PC-3 (cell line): Measurements from ENCODE around the gene MYRFL. TPM values are rescaled to one million over a fixed set of nuclear protein-coding genes. Genes with fewer than 3 reads are reported as not detected.

ENCODE experiments used
- ATAC-seq: fragments of 200-7000 bp; cut with Tn5 transposase; 2 replicates; pipeline ENCODE4 v1.9.1; 2020; ENCODE audit warnings: mild to moderate bottlenecking, moderate library complexity
- BruUV-seq: library from RNA; stranded (reverse); fragments of 400-500 nt; replicated peaks from 2 replicates; lab custom pipeline; 2021; lab: Mats Ljungman, UMichigan
- CTCF ChIA-PET: fragments of 300-600 bp; sonication (Branson Sonifier 250); formaldehyde crosslinking; loops from one replicate; lab custom pipeline; 2022; ENCODE audit warnings: antibody characterized with exemption; lab: Charles Lee
- POLR2A ChIA-PET: fragments of 300-600 bp; sonication (Branson Sonifier 250); formaldehyde crosslinking; loops from one replicate; lab custom pipeline; 2022; ENCODE audit warnings: antibody characterized with exemption; ENCODE audit not compliant: unreplicated experiment; lab: Charles Lee
- DNase-seq: peaks from one replicate; pipeline ENCODE4 v3.0.0-alpha.2; 2015
- H2AFZ ChIP-seq: fragments of 300-600 bp; sonication (generic); 2 replicates; pipeline ENCODE4 v1.6.0; 2016; ENCODE audit warnings: antibody characterized with exemption, low read length
- H3F3A ChIP-seq: fragments of 300-600 bp; sonication (generic); one replicate; pipeline ENCODE4 v1.6.0; 2017; ENCODE audit warnings: antibody characterized with exemption, low read length, control low read depth, mild to moderate bottlenecking; ENCODE audit not compliant: unreplicated experiment
- H3K27ac ChIP-seq: fragments of 300-600 bp; sonication (generic); 2 replicates; pipeline ENCODE4 v1.5.1; 2016; ENCODE audit warnings: mild to moderate bottlenecking, low read length
- H3K27me3 ChIP-seq: fragments of 300-600 bp; sonication (generic); 2 replicates; pipeline ENCODE4 v1.6.1; 2016; ENCODE audit warnings: low read length, mixed read lengths
- H3K36me3 ChIP-seq: fragments of 300-600 bp; sonication (generic); 2 replicates; pipeline ENCODE4 v1.6.1; 2016; ENCODE audit warnings: low read depth, mixed run types, low read length, mixed read lengths
- H3K4me1 ChIP-seq: fragments of 300-600 bp; sonication (generic); 2 replicates; pipeline ENCODE4 v1.5.1; 2016; ENCODE audit warnings: low read length; ENCODE audit not compliant: insufficient read depth
- H3K4me2 ChIP-seq: fragments of 300-600 bp; sonication (generic); 2 replicates; pipeline ENCODE4 v1.6.0; 2016; ENCODE audit warnings: low read length
- H3K4me3 ChIP-seq: fragments of 300-600 bp; sonication (generic); 2 replicates; pipeline ENCODE4 v1.5.1; 2016; ENCODE audit warnings: mild to moderate bottlenecking, low read length, mixed read lengths
- H3K79me2 ChIP-seq: fragments of 300-600 bp; sonication (generic); 2 replicates; pipeline ENCODE4 v1.6.1; 2017; ENCODE audit warnings: low read length, mixed read lengths
- H3K9ac ChIP-seq: fragments of 300-600 bp; sonication (generic); 2 replicates; pipeline ENCODE4 v1.6.0; 2016; ENCODE audit warnings: mild to moderate bottlenecking, low read length
- H3K9me2 ChIP-seq: fragments of 300-600 bp; sonication (generic); replicated peaks from 2 replicates; pipeline ENCODE4 v1.6.1; 2016; ENCODE audit warnings: mixed run types, low read length, mixed read lengths
- H3K9me3 ChIP-seq: fragments of 300-600 bp; sonication (generic); 2 replicates; pipeline ENCODE4 v1.6.1; 2016; ENCODE audit warnings: low read length, mixed read lengths
- H4K20me1 ChIP-seq: fragments of 300-600 bp; sonication (generic); 2 replicates; pipeline ENCODE4 v1.6.1; 2016; ENCODE audit warnings: low read length, mixed read lengths
- CTCF ChIP-seq: fragments of 300-600 bp; sonication (generic); conservative IDR thresholded peaks from 2 replicates; pipeline ENCODE4 v1.5.1; 2017; ENCODE audit warnings: antibody characterized with exemption, low read depth, mild to moderate bottlenecking, low read length
- EZH2 ChIP-seq: fragments of 300-600 bp; sonication (generic); IDR thresholded peaks from one replicate; pipeline ENCODE4 v1.6.1; 2017; ENCODE audit warnings: antibody characterized with exemption, mild to moderate bottlenecking, low read length; ENCODE audit not compliant: unreplicated experiment
- EZH2phosphoT487 ChIP-seq: fragments of 300-600 bp; sonication (generic); IDR thresholded peaks from 2 replicates; pipeline ENCODE4 v1.6.1; 2018; ENCODE audit warnings: mild to moderate bottlenecking, antibody characterized with exemption, low read length, borderline replicate concordance
- intact Hi-C: fragments of 100-400 bp; cut with micrococcal nuclease; formaldehyde crosslinking; loops from 2 replicates; pipeline ENCODE4 v1.9.0; 2023
- total RNA-seq: library from RNA; depleted of rRNA; stranded (reverse); fragments of >200 nt; gene quantifications from 2 replicates; pipeline ENCODE4 v1.2.3, GENCODE V29; 2014

Gene MYRFL
- total RNA-seq, 1 experiment from 2014 or later = not detected

GRCh38 chr12:70002097-70002911 lies 177.3 kb downstream of the MYRFL start:
- Histone ChIP-seq H3K4me2 (no peak overlapping the region), H2AFZ (no peak overlapping the region), H3K27me3 (no peaks in the 10 kb centered on the region), H3K9me3 (no peaks in the 10 kb centered on the region), H3K36me3 (no peaks in the 10 kb centered on the region), H4K20me1 (no peaks in the 10 kb centered on the region), H3K9me2 (no peaks in the 10 kb centered on the region), H3K4me1 (peaks cover 10% of the 10 kb centered on the region), H3K9ac (no peak overlapping the region), H3K79me2 (no peaks in the 10 kb centered on the region), H3F3A (no peaks in the 10 kb centered on the region), H3K27ac (no peak overlapping the region), H3K4me3 (no peak overlapping the region)
- no peak for ATAC-seq
- CTCF ChIA-PET = no interaction called here
- no TSS peak for BruUV-seq
- intact Hi-C loops = no loop called here
- POLR2A ChIA-PET = no interaction called here
- TF ChIP-seq EZH2 (no peak), EZH2phosphoT487 (no peak), CTCF (no peak)
- no peak for DNase-seq

- Histone ChIP-seq H3K36me3 (no peaks in the 10 kb centered on the region), H3K27ac (no peak overlapping the region), H3F3A (no peaks in the 10 kb centered on the region), H3K79me2 (no peaks in the 10 kb centered on the region), H3K4me2 (no peak overlapping the region), H3K4me3 (no peak overlapping the region), H3K4me1 (peaks cover 14% of the 10 kb centered on the region), H4K20me1 (no peaks in the 10 kb centered on the region), H3K9ac (no peak overlapping the region), H3K9me2 (no peaks in the 10 kb centered on the region), H3K27me3 (no peaks in the 10 kb centered on the region), H2AFZ (no peak overlapping the region), H3K9me3 (no peaks in the 10 kb centered on the region)
- ChIA-PET CTCF (no interaction called here), POLR2A (no interaction called here)
- BruUV-seq = no TSS peak
- TF ChIP-seq EZH2phosphoT487 (no peak), EZH2 (no peak), CTCF (no peak)
- ATAC-seq = no peak
- intact Hi-C loops = no loop called here
- DNase-seq = no peak
These were observed 177.9 kb downstream of the MYRFL start for GRCh38 chr12:70002912-70003255.

- no peaks in the 10 kb centered on the region for H3K9me2 ChIP-seq
- H3K4me2 ChIP-seq = no peak overlapping the region
- intact Hi-C loops = no loop called here
- ChIA-PET POLR2A (no interaction called here), CTCF (no interaction called here)
- ATAC-seq (no peak), DNase-seq (no peak)
- no TSS peak for BruUV-seq
- no peaks in the 10 kb centered on the region for H3K79me2 ChIP-seq
- H3K9me3 ChIP-seq = peaks cover 10% of the 10 kb centered on the region; the same call in 1 of the 2 replicates
- no peak overlapping the region for H3K27ac ChIP-seq
- TF ChIP-seq EZH2 = no peak
- TF ChIP-seq EZH2phosphoT487 = no peak
- no peak for TF ChIP-seq CTCF
- no peak overlapping the region for H2AFZ ChIP-seq
- peaks cover 20% of the 10 kb centered on the region for H3K4me1 ChIP-seq
- H3K27me3 ChIP-seq = no peaks in the 10 kb centered on the region
- no peak overlapping the region for H3K9ac ChIP-seq
- no peaks in the 10 kb centered on the region for H3F3A ChIP-seq
- H3K36me3 ChIP-seq = no peaks in the 10 kb centered on the region
- no peaks in the 10 kb centered on the region for H4K20me1 ChIP-seq
- no peak overlapping the region for H3K4me3 ChIP-seq
These were observed 181.0 kb downstream of the MYRFL start for GRCh38 chr12:70005864-70006618.
